ENCODE data around the gene ZRANB1. TPM values are rescaled to one million over a fixed set of nuclear protein-coding genes. Genes with fewer than 3 reads are reported as not detected.

The ZRANB1 gene
- total and polyA plus RNA-seq, 2 experiments from 2014 or later, result 7.9 to 30.0 TPM

- peak overlapping the region; percentile 28 for H3K27ac ChIP-seq
- H3K79me2 ChIP-seq, result peaks cover 85% of the 10 kb centered on the region
- no peaks in the 10 kb centered on the region for H3K27me3 ChIP-seq
- H3K4me1 ChIP-seq (ENCODE audit: insufficient read depth), result peaks cover 34% of the 10 kb centered on the region
- no peaks in the 10 kb centered on the region for H3K9me3 ChIP-seq (ENCODE audit: low read depth)
- no peak overlapping the region for H3K4me3 ChIP-seq
- H3K36me3 ChIP-seq (replicated peaks; ENCODE audit: insufficient read depth, low read depth), result no peaks in the 10 kb centered on the region
- H3K9me2 ChIP-seq (replicated peaks; ENCODE audit: insufficient read depth), result no peaks in the 10 kb centered on the region
- no peak overlapping the region for H2AFZ ChIP-seq
- TF ChIP-seq EZH2phosphoT487 (IDR thresholded peaks at IDR 0.05; ENCODE audit: low read depth, severe bottlenecking, unreplicated experiment) (no peak), EZH2 (IDR thresholded peaks at IDR 0.05; ENCODE audit: borderline replicate concordance) (no peak)
- TF ChIP-seq, protein P1, sequence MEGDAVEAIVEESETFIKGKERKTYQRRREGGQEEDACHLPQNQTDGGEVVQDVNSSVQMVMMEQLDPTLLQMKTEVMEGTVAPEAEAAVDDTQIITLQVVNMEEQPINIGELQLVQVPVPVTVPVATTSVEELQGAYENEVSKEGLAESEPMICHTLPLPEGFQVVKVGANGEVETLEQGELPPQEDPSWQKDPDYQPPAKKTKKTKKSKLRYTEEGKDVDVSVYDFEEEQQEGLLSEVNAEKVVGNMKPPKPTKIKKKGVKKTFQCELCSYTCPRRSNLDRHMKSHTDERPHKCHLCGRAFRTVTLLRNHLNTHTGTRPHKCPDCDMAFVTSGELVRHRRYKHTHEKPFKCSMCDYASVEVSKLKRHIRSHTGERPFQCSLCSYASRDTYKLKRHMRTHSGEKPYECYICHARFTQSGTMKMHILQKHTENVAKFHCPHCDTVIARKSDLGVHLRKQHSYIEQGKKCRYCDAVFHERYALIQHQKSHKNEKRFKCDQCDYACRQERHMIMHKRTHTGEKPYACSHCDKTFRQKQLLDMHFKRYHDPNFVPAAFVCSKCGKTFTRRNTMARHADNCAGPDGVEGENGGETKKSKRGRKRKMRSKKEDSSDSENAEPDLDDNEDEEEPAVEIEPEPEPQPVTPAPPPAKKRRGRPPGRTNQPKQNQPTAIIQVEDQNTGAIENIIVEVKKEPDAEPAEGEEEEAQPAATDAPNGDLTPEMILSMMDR (IDR thresholded peaks at IDR 0.05; ENCODE audit: poor library complexity), result no peak
- DNase-seq (ENCODE audit: low spot score), result no peak
- 48% methylated on average over 12 of the region's 12 CpGs for WGBS (ENCODE audit: low lambda C conversion rate, missing lambda C conversion rate)
- H4K20me1 ChIP-seq (ENCODE audit: insufficient read depth, poor library complexity, severe bottlenecking), result peaks cover 83% of the 10 kb centered on the region
- no peak overlapping the region for H3K4me2 ChIP-seq
Measured at GRCh38 chr10:125025341-125025740, 83.4 kb downstream of the ZRANB1 start.

DNA sequence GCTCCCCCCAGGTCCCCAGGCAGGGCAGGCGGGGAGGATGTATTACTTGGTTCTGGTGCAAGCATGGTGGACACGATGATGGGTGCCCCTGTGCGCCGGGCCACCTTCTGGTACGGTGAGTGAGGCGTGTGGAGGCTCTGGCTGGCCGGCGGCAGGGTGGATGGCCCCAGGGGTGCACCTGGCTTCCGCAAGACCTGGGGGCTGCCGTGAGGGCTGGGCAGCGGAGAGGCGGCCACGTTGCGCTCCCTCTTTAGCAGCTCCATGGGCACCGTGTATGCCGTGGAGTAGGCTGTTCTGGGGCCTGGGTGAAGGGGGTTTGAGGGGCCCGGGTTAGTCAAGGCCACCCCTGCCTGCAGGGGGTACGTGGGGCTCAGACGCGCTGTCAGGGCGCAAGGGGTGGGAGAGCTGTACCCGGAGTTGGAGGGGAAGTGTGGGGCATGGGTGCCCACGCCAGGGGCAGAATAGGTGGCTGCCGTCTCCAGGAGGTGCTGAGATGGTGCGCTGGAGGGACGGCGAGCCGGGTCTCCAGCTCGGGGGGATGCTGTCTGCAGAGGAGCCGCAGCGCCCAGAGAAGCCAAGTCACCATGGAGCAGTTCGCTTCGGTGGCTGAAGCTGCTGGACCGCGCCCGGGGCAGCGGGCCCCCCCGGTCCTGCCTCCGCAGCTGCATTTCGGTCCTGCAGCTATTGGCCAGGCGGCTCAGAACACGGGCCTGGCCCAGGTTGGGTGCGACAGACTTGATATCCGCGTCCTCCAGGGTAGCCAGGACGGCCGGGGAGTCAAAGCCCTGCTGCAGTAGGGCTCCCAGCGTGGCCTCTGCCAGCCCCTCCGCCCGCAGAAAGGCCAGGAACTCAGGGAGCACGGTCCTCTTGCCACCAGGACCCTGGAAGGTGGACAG is 84.4 kb downstream of the ZRANB1 start:
- Histone ChIP-seq H3K36me3 (replicated peaks; ENCODE audit: insufficient read depth, low read depth) (no peaks in the 10 kb centered on the region), H4K20me1 (ENCODE audit: insufficient read depth, poor library complexity, severe bottlenecking) (peaks cover 81% of the 10 kb centered on the region), H3K79me2 (peaks cover 83% of the 10 kb centered on the region), H3K4me2 (no peak overlapping the region), H3K27ac (no peak overlapping the region), H3K9me2 (replicated peaks; ENCODE audit: insufficient read depth) (no peaks in the 10 kb centered on the region), H3K4me1 (ENCODE audit: insufficient read depth) (peaks cover 35% of the 10 kb centered on the region), H3K4me3 (no peak overlapping the region), H3K27me3 (no peaks in the 10 kb centered on the region), H2AFZ (no peak overlapping the region), H3K9me3 (ENCODE audit: low read depth) (no peaks in the 10 kb centered on the region)
- TF ChIP-seq EZH2 (IDR thresholded peaks at IDR 0.05; ENCODE audit: borderline replicate concordance) (no peak), EZH2phosphoT487 (IDR thresholded peaks at IDR 0.05; ENCODE audit: low read depth, severe bottlenecking, unreplicated experiment) (no peak)
- TF ChIP-seq, protein P1 (IDR thresholded peaks at IDR 0.05; ENCODE audit: poor library complexity), result no peak
- WGBS (ENCODE audit: low lambda C conversion rate, missing lambda C conversion rate), result 99% methylated on average over 45 of the region's 51 CpGs
- no peak for DNase-seq (ENCODE audit: low spot score)

DNA sequence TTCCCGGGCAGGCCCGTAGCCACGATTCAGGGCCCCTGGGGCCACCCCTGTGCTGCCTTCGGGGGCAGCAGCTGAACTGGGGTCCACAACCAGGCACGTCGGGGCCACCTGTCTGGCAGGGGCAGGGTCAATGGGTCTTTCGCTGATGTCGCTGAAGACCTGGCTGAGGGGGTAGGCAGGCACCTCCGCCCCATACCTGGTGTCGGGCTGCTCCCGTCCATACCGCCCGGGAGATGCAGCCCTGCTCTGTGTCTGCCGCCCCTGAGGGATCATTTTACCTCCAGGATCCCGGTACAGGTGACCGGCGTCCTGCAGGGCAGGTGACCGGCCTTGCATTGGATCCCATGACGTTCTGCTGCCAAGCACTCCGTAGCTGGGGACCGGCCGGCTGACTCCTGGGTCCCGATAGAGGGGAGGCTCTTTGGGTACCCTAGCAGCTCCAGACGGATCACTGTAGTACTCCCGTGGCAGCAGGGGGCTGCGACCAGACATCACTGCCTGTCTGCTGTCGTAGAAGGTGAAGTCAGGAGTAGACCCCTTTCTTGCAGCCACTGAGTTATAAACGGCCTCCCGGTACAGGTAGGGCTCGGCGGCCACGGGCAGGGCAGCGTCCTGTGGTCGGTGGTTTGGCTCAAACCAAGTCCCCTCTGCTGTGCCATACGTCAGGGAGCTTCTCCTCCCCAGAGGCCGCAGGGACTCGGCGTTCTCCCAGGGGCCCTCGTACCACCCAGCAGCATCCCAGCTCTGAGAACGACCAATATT is 85.2 kb downstream of the ZRANB1 start:
- H3K27me3 ChIP-seq, result no peaks in the 10 kb centered on the region
- no peak overlapping the region for H3K4me2 ChIP-seq
- no peak for DNase-seq (ENCODE audit: low spot score)
- no peak for TF ChIP-seq EZH2phosphoT487 (IDR thresholded peaks at IDR 0.05; ENCODE audit: low read depth, severe bottlenecking, unreplicated experiment)
- H2AFZ ChIP-seq, result no peak overlapping the region
- WGBS (ENCODE audit: low lambda C conversion rate, missing lambda C conversion rate), result 93% methylated on average over 36 of the region's 40 CpGs
- no peaks in the 10 kb centered on the region for H3K36me3 ChIP-seq (replicated peaks; ENCODE audit: insufficient read depth, low read depth)
- H3K79me2 ChIP-seq, result peaks cover 83% of the 10 kb centered on the region
- no peak overlapping the region for H3K27ac ChIP-seq
- peaks cover 80% of the 10 kb centered on the region for H4K20me1 ChIP-seq (ENCODE audit: insufficient read depth, poor library complexity, severe bottlenecking)
- H3K9me2 ChIP-seq (replicated peaks; ENCODE audit: insufficient read depth), result no peaks in the 10 kb centered on the region
- no peak overlapping the region for H3K4me3 ChIP-seq
- H3K9me3 ChIP-seq (ENCODE audit: low read depth), result no peaks in the 10 kb centered on the region
- peaks cover 35% of the 10 kb centered on the region for H3K4me1 ChIP-seq (ENCODE audit: insufficient read depth)
